IMR-90 (cell line): ENCODE measurements around the gene SPATS2L. TPM values are rescaled to one million over a fixed set of nuclear protein-coding genes. Genes with fewer than 3 reads are reported as not detected.

Experiments used
- ATAC-seq: fragments of 200-7000 bp; cut with Tn5 transposase; 2 replicates; pipeline ENCODE4 v1.9.1; 2020; ENCODE audit warnings: low read depth, mild to moderate bottlenecking, moderate library complexity
- BruUV-seq: library from RNA; stranded (reverse); fragments of 400-500 nt; replicated peaks from 2 replicates; lab custom pipeline; 2021; lab: Mats Ljungman, UMichigan
- CTCF ChIA-PET: fragments of 300-600 bp; formaldehyde crosslinking; extraction: SDS; loops from one replicate; lab custom pipeline; 2021; ENCODE audit warnings: antibody characterized with exemption; lab: Yijun Ruan, JAX
- POLR2A ChIA-PET: fragments of 300-600 bp; sonication (Branson Sonifier 250); formaldehyde crosslinking; loops from one replicate; lab custom pipeline; 2022; ENCODE audit warnings: antibody characterized with exemption; ENCODE audit not compliant: unreplicated experiment; lab: Charles Lee
- DNase-seq: peaks from one replicate; pipeline ENCODE4 v3.0.0; 2013
- H2AFZ ChIP-seq: replicated peaks from 2 replicates; pipeline ENCODE3; 2013; ENCODE audit warnings: low read length, mild to moderate bottlenecking; ENCODE audit not compliant: poor library complexity
- H2AK5ac ChIP-seq: 2 replicates; pipeline ENCODE4 v1.6.1; 2013; ENCODE audit warnings: low read depth, low read length, inconsistent platforms
- H2AK9ac ChIP-seq: replicated peaks from 2 replicates; pipeline ENCODE3; 2013; ENCODE audit warnings: mild to moderate bottlenecking, low read depth, low read length, moderate library complexity; ENCODE audit not compliant: poor library complexity
- H2BK120ac ChIP-seq: 2 replicates; pipeline ENCODE4 v1.6.1; 2013; ENCODE audit warnings: low read depth, low read length, inconsistent platforms
- H2BK15ac ChIP-seq: 3 replicates; pipeline ENCODE4 v1.6.1; 2013; ENCODE audit warnings: low read depth, low read length, inconsistent platforms
- H2BK20ac ChIP-seq: 2 replicates; pipeline ENCODE4 v1.6.1; 2013; ENCODE audit warnings: low read depth, mild to moderate bottlenecking, inconsistent platforms, low read length, moderate library complexity
- H2BK5ac ChIP-seq: 2 replicates; pipeline ENCODE4 v1.6.1; 2013; ENCODE audit warnings: mild to moderate bottlenecking, low read depth, low read length, inconsistent platforms; ENCODE audit not compliant: poor library complexity, severe bottlenecking
- H3K14ac ChIP-seq: replicated peaks from 2 replicates; pipeline ENCODE4 v1.6.1; 2013; ENCODE audit warnings: low read depth, low read length, inconsistent platforms
- H3K18ac ChIP-seq: 2 replicates; pipeline ENCODE4 v1.6.1; 2013; ENCODE audit warnings: low read depth, low read length, control low read depth
- H3K23ac ChIP-seq: 2 replicates; pipeline ENCODE4 v1.6.1; 2013; ENCODE audit warnings: low read depth, low read length, inconsistent platforms
- H3K27ac ChIP-seq: 2 replicates; pipeline ENCODE4 v1.5.1; 2013; ENCODE audit warnings: mild to moderate bottlenecking, control low read depth, low read length; ENCODE audit not compliant: insufficient read depth
- H3K27me3 ChIP-seq: 2 replicates; pipeline ENCODE4 v1.6.1; 2013; ENCODE audit warnings: low read length; ENCODE audit not compliant: control insufficient read depth, insufficient read depth
- H3K36me3 ChIP-seq: 2 replicates; pipeline ENCODE4 v1.6.1; 2013; ENCODE audit warnings: low read length, mixed read lengths; ENCODE audit not compliant: control insufficient read depth, insufficient read depth
- H3K4ac ChIP-seq: 2 replicates; pipeline ENCODE4 v1.6.1; 2013; ENCODE audit warnings: low read depth, low read length, inconsistent platforms
- H3K4me1 ChIP-seq: 2 replicates; pipeline ENCODE4 v1.6.1; 2013; ENCODE audit warnings: low read length, mixed read lengths; ENCODE audit not compliant: control insufficient read depth, insufficient read depth
- H3K4me2 ChIP-seq: 2 replicates; pipeline ENCODE4 v1.6.1; 2013; ENCODE audit warnings: low read depth, mild to moderate bottlenecking, control low read depth, low read length, moderate library complexity
- H3K4me3 ChIP-seq: 2 replicates; pipeline ENCODE4 v1.5.1; 2013; ENCODE audit warnings: low read depth, mild to moderate bottlenecking, control low read depth, low read length, moderate library complexity; ENCODE audit not compliant: insufficient read depth
- H3K56ac ChIP-seq: 2 replicates; pipeline ENCODE4 v1.6.1; 2013; ENCODE audit warnings: low read length, inconsistent platforms; ENCODE audit not compliant: insufficient read depth; ENCODE audit errors: extremely low read depth
- H3K79me1 ChIP-seq, 2 experiments: 2 replicates each; pipeline ENCODE4 v1.6.1; 2013; ENCODE audit warnings: low read length in 2 of 2, inconsistent platforms in 1 of 2, low read depth in 1 of 2
- H3K9ac ChIP-seq: 2 replicates; pipeline ENCODE4 v1.6.1; 2013; ENCODE audit warnings: low read depth, low read length, control low read depth
- H3K9me1 ChIP-seq: 2 replicates; pipeline ENCODE4 v1.6.1; 2013; ENCODE audit warnings: low read length, inconsistent platforms; ENCODE audit not compliant: insufficient read depth
- H3K9me3 ChIP-seq: 2 replicates; pipeline ENCODE4 v1.6.1; 2013; ENCODE audit warnings: low read length; ENCODE audit not compliant: control insufficient read depth, insufficient read depth
- H4K20me1 ChIP-seq: 2 replicates; pipeline ENCODE4 v1.6.1; 2013; ENCODE audit warnings: low read length, inconsistent platforms; ENCODE audit not compliant: insufficient read depth
- H4K5ac ChIP-seq: 2 replicates; pipeline ENCODE4 v1.6.1; 2013; ENCODE audit warnings: mild to moderate bottlenecking, low read depth, low read length, control low read depth
- H4K8ac ChIP-seq, 2 experiments: 2 replicates each; pipeline ENCODE4 v1.6.1; 2013; ENCODE audit warnings: low read depth in 2 of 2, low read length in 2 of 2, control low read depth in 1 of 2, inconsistent platforms in 1 of 2
- H4K91ac ChIP-seq: 2 replicates; pipeline ENCODE4 v1.6.1; 2013; ENCODE audit warnings: low read depth, low read length, inconsistent platforms; ENCODE audit not compliant: insufficient read depth
- BHLHE40 ChIP-seq: fragments of 150-350 bp; IDR thresholded peaks from 2 replicates; pipeline ENCODE4 v1.6.1; 2016; ENCODE audit warnings: mild to moderate bottlenecking, low read depth, low read length
- CEBPB ChIP-seq: IDR thresholded peaks from 2 replicates; pipeline ENCODE4 v1.6.1; 2012; ENCODE audit warnings: low read depth, low read length, improper control_type of control experiment
- CHD1 ChIP-seq: IDR thresholded peaks from 2 replicates; pipeline ENCODE4 v1.6.1; 2012; ENCODE audit warnings: low read depth, low read length, improper control_type of control experiment
- FOS ChIP-seq: fragments of 150-350 bp; IDR thresholded peaks from 2 replicates; pipeline ENCODE4 v1.6.1; 2016; ENCODE audit warnings: low read depth, low read length
- MAFK ChIP-seq: IDR thresholded peaks from 2 replicates; pipeline ENCODE4 v1.6.1; 2012; ENCODE audit warnings: low read depth, low read length, improper control_type of control experiment
- MAZ ChIP-seq: IDR thresholded peaks from 2 replicates; pipeline ENCODE4 v1.6.1; 2012; ENCODE audit warnings: low read depth, mild to moderate bottlenecking, low read length, improper control_type of control experiment, moderate library complexity, borderline replicate concordance
- MXI1 ChIP-seq: IDR thresholded peaks from 2 replicates; pipeline ENCODE4 v1.6.1; 2012; ENCODE audit warnings: low read depth, mild to moderate bottlenecking, low read length, moderate library complexity, borderline replicate concordance
- NFE2L2 ChIP-seq: fragments of 150-350 bp; IDR thresholded peaks from 2 replicates; pipeline ENCODE4 v1.6.1; 2016; ENCODE audit warnings: low read depth, mild to moderate bottlenecking, low read length
- POLR2A ChIP-seq: IDR thresholded peaks from 2 replicates; pipeline ENCODE4 v1.6.1; 2012; ENCODE audit warnings: mild to moderate bottlenecking, low read depth, low read length
- RAD21 ChIP-seq: IDR thresholded peaks from 2 replicates; pipeline ENCODE4 v1.6.1; 2012; ENCODE audit warnings: low read length, improper control_type of control experiment
- RCOR1 ChIP-seq: IDR thresholded peaks from 2 replicates; pipeline ENCODE4 v1.6.1; 2012; ENCODE audit warnings: mild to moderate bottlenecking, low read length, improper control_type of control experiment; ENCODE audit not compliant: insufficient replicate concordance
- RFX5 ChIP-seq: IDR thresholded peaks from 2 replicates; pipeline ENCODE4 v1.8.0; 2012; ENCODE audit warnings: low read depth, mild to moderate bottlenecking, low read length, moderate library complexity
- SMC3 ChIP-seq: fragments of 150-350 bp; IDR thresholded peaks from 2 replicates; pipeline ENCODE4 v1.6.1; 2016; ENCODE audit warnings: low read depth, mild to moderate bottlenecking, antibody characterized with exemption, low read length, moderate library complexity
- WGBS, 2 experiments: methylation state at CpG; one replicate each; pipeline versions ENCODE4 v1.1.5 to v1.1.7; 2013; ENCODE audit warnings: missing lambda C conversion rate in 2 of 2; ENCODE audit not compliant: insufficient read length in 1 of 2; ENCODE audit errors: extremely low coverage in 2 of 2; 5-methylcytosine and 5-hydroxymethylcytosine counted together
- dilution Hi-C: fragments of 300-500 bp; cut with HindIII; formaldehyde crosslinking; loops from one replicate; pipeline ENCODE4 v1.14.3; 2018; ENCODE audit warnings: low sequenced_read_pairs; ENCODE audit not compliant: unreplicated experiment
- in situ Hi-C: fragments of 300-500 bp; cut with MboI; formaldehyde crosslinking; loops from 3 replicates; pipeline ENCODE4 v1.14.3; 2019; ENCODE audit warnings: low sequenced_read_pairs, inconsistent platforms, mixed read lengths
- intact Hi-C: fragments of 100-400 bp; cut with micrococcal nuclease; formaldehyde crosslinking; loops from 2 replicates; pipeline ENCODE4 v1.10.0; 2022
- polyA plus RNA-seq, 3 experiments: library from polyadenylated mRNA; depleted of rRNA; stranded (reverse); fragments of >200 nt; gene quantifications; 2 replicates each; pipeline ENCODE4 v1.2.3, GENCODE V29; 2012; ENCODE audit warnings: low replicate concordance in 1 of 3
- total RNA-seq: library from RNA; depleted of rRNA; stranded (reverse); fragments of >200 nt; gene quantifications from 2 replicates; pipeline ENCODE4 v1.2.3, GENCODE V29; 2012
- TF ChIP-seq, protein P1 (sequence below): conservative IDR thresholded peaks from 2 replicates; pipeline ENCODE4 v1.5.1; 2012; ENCODE audit warnings: mild to moderate bottlenecking, low read depth, low read length, improper control_type of control experiment
- TF ChIP-seq, protein P2 (sequence below): fragments of 150-350 bp; IDR thresholded peaks from 2 replicates; pipeline ENCODE4 v1.6.1; 2016; ENCODE audit warnings: low read depth, mild to moderate bottlenecking, low read length, moderate library complexity, borderline replicate concordance
- TF ChIP-seq, protein P3 (sequence below): fragments of 150-350 bp; IDR thresholded peaks from 2 replicates; pipeline ENCODE4 v1.6.1; 2017; ENCODE audit warnings: mild to moderate bottlenecking, antibody characterized with exemption, low read length, low read depth

The SPATS2L gene
- total and polyA plus RNA-seq, 2 of the 4 experiments (the other 2 are of a cell fraction) = 118 to 155 TPM

DNA sequence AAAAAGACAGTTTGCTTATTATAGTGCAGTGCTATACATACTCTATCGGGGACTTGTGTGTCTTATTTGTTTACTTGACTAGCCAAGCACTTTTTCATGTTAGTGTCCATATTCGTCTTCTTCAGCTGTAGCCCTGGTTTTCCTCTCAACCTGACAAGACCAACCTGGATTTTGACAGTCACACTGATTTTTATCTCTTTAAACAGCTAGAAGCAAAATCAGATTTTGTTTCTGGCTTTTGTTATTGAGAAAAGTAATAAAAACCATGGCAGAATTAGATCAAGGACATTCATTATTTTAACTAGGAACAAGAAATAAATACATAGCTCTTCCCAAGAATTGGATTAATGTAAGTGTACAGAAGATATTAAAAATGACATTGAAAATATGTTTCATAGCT lies 56.8 kb downstream of the SPATS2L start:
- Histone ChIP-seq H2AK5ac (no peak overlapping the region), H2BK20ac (no peak overlapping the region), H4K5ac (no peak overlapping the region), H4K8ac (no peak overlapping the region; a peak in 1 of 4 replicates), H3K4ac (no peak overlapping the region), H2AK9ac (no peak overlapping the region), H4K91ac (no peak overlapping the region), H3K9me1 (peaks cover 24% of the 10 kb centered on the region), H2AFZ (no peak overlapping the region), H3K14ac (no peak overlapping the region), H3K18ac (no peak overlapping the region), H2BK5ac (no peak overlapping the region), H3K27me3 (no peaks in the 10 kb centered on the region), H3K79me1 (peaks cover 48 to 86% of the 10 kb centered on the region in 2 experiments), H4K20me1 (peaks cover 21% of the 10 kb centered on the region), H3K56ac (no peak overlapping the region), H3K9ac (no peak overlapping the region), H3K23ac (no peak overlapping the region), H3K36me3 (peaks cover 5% of the 10 kb centered on the region; the same call in 1 of the 2 replicates), H3K9me3 (no peaks in the 10 kb centered on the region), H3K27ac (no peak overlapping the region), H3K4me1 (peaks cover 6% of the 10 kb centered on the region), H3K4me3 (no peak overlapping the region), H2BK15ac (no peak overlapping the region), H2BK120ac (no peak overlapping the region), H3K4me2 (no peak overlapping the region)
- CTCF ChIA-PET = interaction anchor here (0.6 to 1.3 kb wide), 2 partner anchors 8 to 343 kb away, joined by 3 to 4 read pairs; no protein-coding TSS in a partner anchor
- no CpG with 5 or more reads among the region's 2 CpGs for WGBS, 2 experiments
- intact Hi-C loops (no loop called here), in situ Hi-C loops (no loop called here), dilution Hi-C loops (no loop called here)
- POLR2A ChIA-PET = no interaction called here
- ATAC-seq = no peak
- BruUV-seq = no TSS peak
- no peak for TF ChIP-seq NFE2L2
- no peak for TF ChIP-seq RFX5
- no peak for TF ChIP-seq RCOR1
- TF ChIP-seq CEBPB = no peak
- no peak for TF ChIP-seq MAZ
- TF ChIP-seq RAD21 = no peak
- TF ChIP-seq, protein P1, sequence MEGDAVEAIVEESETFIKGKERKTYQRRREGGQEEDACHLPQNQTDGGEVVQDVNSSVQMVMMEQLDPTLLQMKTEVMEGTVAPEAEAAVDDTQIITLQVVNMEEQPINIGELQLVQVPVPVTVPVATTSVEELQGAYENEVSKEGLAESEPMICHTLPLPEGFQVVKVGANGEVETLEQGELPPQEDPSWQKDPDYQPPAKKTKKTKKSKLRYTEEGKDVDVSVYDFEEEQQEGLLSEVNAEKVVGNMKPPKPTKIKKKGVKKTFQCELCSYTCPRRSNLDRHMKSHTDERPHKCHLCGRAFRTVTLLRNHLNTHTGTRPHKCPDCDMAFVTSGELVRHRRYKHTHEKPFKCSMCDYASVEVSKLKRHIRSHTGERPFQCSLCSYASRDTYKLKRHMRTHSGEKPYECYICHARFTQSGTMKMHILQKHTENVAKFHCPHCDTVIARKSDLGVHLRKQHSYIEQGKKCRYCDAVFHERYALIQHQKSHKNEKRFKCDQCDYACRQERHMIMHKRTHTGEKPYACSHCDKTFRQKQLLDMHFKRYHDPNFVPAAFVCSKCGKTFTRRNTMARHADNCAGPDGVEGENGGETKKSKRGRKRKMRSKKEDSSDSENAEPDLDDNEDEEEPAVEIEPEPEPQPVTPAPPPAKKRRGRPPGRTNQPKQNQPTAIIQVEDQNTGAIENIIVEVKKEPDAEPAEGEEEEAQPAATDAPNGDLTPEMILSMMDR = no peak
- TF ChIP-seq FOS = no peak
- TF ChIP-seq POLR2A = no peak
- TF ChIP-seq MXI1 = no peak
- TF ChIP-seq, protein P2, sequence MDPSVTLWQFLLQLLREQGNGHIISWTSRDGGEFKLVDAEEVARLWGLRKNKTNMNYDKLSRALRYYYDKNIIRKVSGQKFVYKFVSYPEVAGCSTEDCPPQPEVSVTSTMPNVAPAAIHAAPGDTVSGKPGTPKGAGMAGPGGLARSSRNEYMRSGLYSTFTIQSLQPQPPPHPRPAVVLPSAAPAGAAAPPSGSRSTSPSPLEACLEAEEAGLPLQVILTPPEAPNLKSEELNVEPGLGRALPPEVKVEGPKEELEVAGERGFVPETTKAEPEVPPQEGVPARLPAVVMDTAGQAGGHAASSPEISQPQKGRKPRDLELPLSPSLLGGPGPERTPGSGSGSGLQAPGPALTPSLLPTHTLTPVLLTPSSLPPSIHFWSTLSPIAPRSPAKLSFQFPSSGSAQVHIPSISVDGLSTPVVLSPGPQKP = no peak
- TF ChIP-seq BHLHE40 = no peak
- no peak for TF ChIP-seq SMC3
- no peak for TF ChIP-seq CHD1
- TF ChIP-seq, protein P3, sequence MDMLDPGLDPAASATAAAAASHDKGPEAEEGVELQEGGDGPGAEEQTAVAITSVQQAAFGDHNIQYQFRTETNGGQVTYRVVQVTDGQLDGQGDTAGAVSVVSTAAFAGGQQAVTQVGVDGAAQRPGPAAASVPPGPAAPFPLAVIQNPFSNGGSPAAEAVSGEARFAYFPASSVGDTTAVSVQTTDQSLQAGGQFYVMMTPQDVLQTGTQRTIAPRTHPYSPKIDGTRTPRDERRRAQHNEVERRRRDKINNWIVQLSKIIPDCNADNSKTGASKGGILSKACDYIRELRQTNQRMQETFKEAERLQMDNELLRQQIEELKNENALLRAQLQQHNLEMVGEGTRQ = no peak
- TF ChIP-seq MAFK = no peak
- no peak for DNase-seq
